Measurements from ENCODE around the gene PEX14. TPM values are rescaled to one million over a fixed set of nuclear protein-coding genes. Genes with fewer than 3 reads are reported as not detected.

Gene PEX14
- total RNA-seq, 1 experiment from 2014 or later, result 17.7 TPM

- Mint-ChIP-seq H3K4me3 (ENCODE audit: low read depth, unreplicated experiment) (no peak overlapping the region), H3K9me3 (ENCODE audit: low read depth, unreplicated experiment) (no peaks in the 10 kb centered on the region), H3K4me1 (ENCODE audit: low read depth, unreplicated experiment) (no peaks in the 10 kb centered on the region), H3K27me3 (ENCODE audit: unreplicated experiment) (no peaks in the 10 kb centered on the region), H3K36me3 (ENCODE audit: insufficient read depth, unreplicated experiment) (peaks cover 6% of the 10 kb centered on the region), H3K27ac (ENCODE audit: unreplicated experiment) (no peak overlapping the region)
- CTCF ChIA-PET, result no interaction called here
- BruUV-seq (replicated peaks), result no TSS peak
- no peak for TF ChIP-seq CTCF (IDR thresholded peaks at IDR 0.05; ENCODE audit: unreplicated experiment)
- intact Hi-C loops (cut with micrococcal nuclease; ENCODE audit: unreplicated experiment), result no loop called here
- DNase-seq, result no peak
Measured at GRCh38 chr1:10440305-10440704, 34.4 kb upstream of the PEX14 start.

DNA sequence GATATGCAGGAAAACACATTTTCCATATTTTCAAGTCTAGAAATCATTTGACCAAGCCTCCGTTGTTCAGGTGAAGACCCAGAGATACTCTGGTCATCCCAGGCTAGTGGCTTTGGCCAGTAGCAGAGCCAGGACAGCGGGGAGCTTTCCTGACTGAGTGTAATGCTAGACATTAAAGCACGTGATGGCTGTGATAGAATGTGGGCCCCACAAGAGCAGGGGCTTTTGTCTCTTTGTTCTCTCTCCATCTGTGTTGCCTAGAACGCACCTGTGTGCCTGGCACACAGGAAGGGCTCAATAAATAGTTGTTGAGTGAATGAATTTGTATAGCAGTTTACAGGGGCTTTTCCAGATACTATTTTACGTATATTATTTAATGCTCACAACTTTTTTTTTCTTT lies 34.0 kb upstream of the PEX14 start:
- CTCF ChIA-PET, result interaction anchor here (0.7 kb wide), 1 partner anchor 32 kb away, joined by 6 read pairs; the partner anchor contains the start of gene DFFA
- H3K27me3 Mint-ChIP-seq (ENCODE audit: unreplicated experiment), result no peaks in the 10 kb centered on the region
- no peaks in the 10 kb centered on the region for H3K4me1 Mint-ChIP-seq (ENCODE audit: low read depth, unreplicated experiment)
- intact Hi-C loops (cut with micrococcal nuclease; ENCODE audit: unreplicated experiment), result no loop called here
- H3K9me3 Mint-ChIP-seq (ENCODE audit: low read depth, unreplicated experiment), result no peaks in the 10 kb centered on the region
- no peak overlapping the region for H3K27ac Mint-ChIP-seq (ENCODE audit: unreplicated experiment)
- H3K36me3 Mint-ChIP-seq (ENCODE audit: insufficient read depth, unreplicated experiment), result peaks cover 6% of the 10 kb centered on the region
- TF ChIP-seq CTCF (IDR thresholded peaks at IDR 0.05; ENCODE audit: unreplicated experiment), result no peak
- no TSS peak for BruUV-seq (replicated peaks)
- DNase-seq, result no peak
- H3K4me3 Mint-ChIP-seq (ENCODE audit: low read depth, unreplicated experiment), result no peak overlapping the region

- Mint-ChIP-seq H3K9me3 (ENCODE audit: low read depth, unreplicated experiment) (no peaks in the 10 kb centered on the region), H3K4me3 (ENCODE audit: low read depth, unreplicated experiment) (no peak overlapping the region), H3K4me1 (ENCODE audit: low read depth, unreplicated experiment) (no peaks in the 10 kb centered on the region), H3K36me3 (ENCODE audit: insufficient read depth, unreplicated experiment) (peaks cover 6% of the 10 kb centered on the region), H3K27me3 (ENCODE audit: unreplicated experiment) (no peaks in the 10 kb centered on the region), H3K27ac (ENCODE audit: unreplicated experiment) (no peak overlapping the region)
- CTCF ChIA-PET, result no interaction called here
- no peak for DNase-seq
- no TSS peak for BruUV-seq (replicated peaks)
- intact Hi-C loops (cut with micrococcal nuclease; ENCODE audit: unreplicated experiment), result no loop called here
- no peak for TF ChIP-seq CTCF (IDR thresholded peaks at IDR 0.05; ENCODE audit: unreplicated experiment)
Measured at GRCh38 chr1:10444248-10444647, 30.5 kb upstream of the PEX14 start.

- no TSS peak for BruUV-seq (replicated peaks)
- Mint-ChIP-seq H3K27ac (ENCODE audit: unreplicated experiment) (no peak overlapping the region), H3K27me3 (ENCODE audit: unreplicated experiment) (no peaks in the 10 kb centered on the region), H3K4me3 (ENCODE audit: low read depth, unreplicated experiment) (no peak overlapping the region), H3K4me1 (ENCODE audit: low read depth, unreplicated experiment) (no peaks in the 10 kb centered on the region), H3K9me3 (ENCODE audit: low read depth, unreplicated experiment) (no peaks in the 10 kb centered on the region), H3K36me3 (ENCODE audit: insufficient read depth, unreplicated experiment) (peaks cover 6% of the 10 kb centered on the region)
- CTCF ChIA-PET, result no interaction called here
- DNase-seq, result no peak
- intact Hi-C loops (cut with micrococcal nuclease; ENCODE audit: unreplicated experiment), result no loop called here
- TF ChIP-seq CTCF (IDR thresholded peaks at IDR 0.05; ENCODE audit: unreplicated experiment), result no peak
Measured at GRCh38 chr1:10444795-10445397, 29.9 kb upstream of the PEX14 start.

Measured in Calu3 (cell line).